ENCODE data around the gene POLR1D.

The POLR1D gene

GRCh38 chr13:27601803-27602202 is 19.9 kb upstream of the POLR1D start:
- no peak overlapping the region for H3K4me3 ChIP-seq
- TF ChIP-seq POLR2AphosphoS5 (IDR thresholded peaks at IDR 0.05; ENCODE audit: borderline replicate concordance, low read depth, low read length) (no peak), EZH2 (IDR thresholded peaks at IDR 0.05) (no peak), FOXP2 (optimal IDR thresholded peaks at IDR 0.05; ENCODE audit: control extremely low read depth, extremely low read length, insufficient read depth) (no peak)
- H3K9ac ChIP-seq (ENCODE audit: insufficient read length), result no peak overlapping the region
- no peak overlapping the region for H3K27ac ChIP-seq
- no peaks in the 10 kb centered on the region for H3K9me3 ChIP-seq (ENCODE audit: low read depth, low read length)
- no peak for DNase-seq (ENCODE audit: low read depth, low spot score)
- H3K36me3 ChIP-seq (ENCODE audit: insufficient read depth, low read length), result no peaks in the 10 kb centered on the region

GRCh38 chr13:27605099-27605498 is 16.6 kb upstream of the POLR1D start:
- TF ChIP-seq POLR2AphosphoS5 (IDR thresholded peaks at IDR 0.05; ENCODE audit: borderline replicate concordance, low read depth, low read length) (no peak), EZH2 (IDR thresholded peaks at IDR 0.05) (no peak), FOXP2 (optimal IDR thresholded peaks at IDR 0.05; ENCODE audit: control extremely low read depth, extremely low read length, insufficient read depth) (no peak)
- Histone ChIP-seq H3K27ac (no peak overlapping the region), H3K9ac (ENCODE audit: insufficient read length) (no peak overlapping the region), H3K36me3 (ENCODE audit: insufficient read depth, low read length) (no peaks in the 10 kb centered on the region), H3K9me3 (ENCODE audit: low read depth, low read length) (no peaks in the 10 kb centered on the region), H3K4me3 (no peak overlapping the region)
- DNase-seq (ENCODE audit: low read depth, low spot score), result no peak

DNA sequence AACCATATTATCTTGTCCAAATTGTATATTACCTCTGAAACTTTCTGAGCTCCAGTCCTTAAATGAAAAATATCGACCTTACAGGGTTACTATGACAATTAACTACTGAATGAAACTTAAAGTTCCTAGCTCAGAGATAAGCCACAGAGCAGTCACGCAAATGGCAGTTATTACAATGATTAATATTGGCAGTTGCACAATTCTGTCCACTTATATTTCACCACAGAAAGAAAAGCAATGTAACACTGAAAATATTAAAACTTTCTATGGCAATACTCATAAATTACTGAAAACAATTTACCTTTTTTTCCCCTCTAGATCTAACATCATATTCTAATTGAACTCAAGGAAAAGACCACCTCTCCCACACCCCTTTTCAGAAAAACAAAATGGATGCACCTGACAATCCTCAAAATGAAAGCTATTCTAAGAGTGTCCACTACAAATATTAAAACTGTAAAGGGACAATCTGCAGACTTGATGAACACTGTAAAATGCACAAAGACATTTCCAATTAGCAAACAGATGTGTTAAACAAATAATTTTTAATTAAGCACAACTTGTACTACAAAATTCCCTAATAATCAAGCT is 16.0 kb upstream of the POLR1D start:
- Histone ChIP-seq H3K4me3 (no peak overlapping the region), H3K36me3 (ENCODE audit: insufficient read depth, low read length) (no peaks in the 10 kb centered on the region), H3K27ac (no peak overlapping the region), H3K9ac (ENCODE audit: insufficient read length) (no peak overlapping the region), H3K9me3 (ENCODE audit: low read depth, low read length) (no peaks in the 10 kb centered on the region)
- TF ChIP-seq POLR2AphosphoS5 (IDR thresholded peaks at IDR 0.05; ENCODE audit: borderline replicate concordance, low read depth, low read length) (no peak), EZH2 (IDR thresholded peaks at IDR 0.05) (no peak), FOXP2 (optimal IDR thresholded peaks at IDR 0.05; ENCODE audit: control extremely low read depth, extremely low read length, insufficient read depth) (no peak)
- DNase-seq (ENCODE audit: low read depth, low spot score), result no peak

- no peak overlapping the region for H3K9ac ChIP-seq (ENCODE audit: insufficient read length)
- H3K4me3 ChIP-seq, result 0 out of 2 replicates have a peak overlapping the region, but pooled peaks have one; percentile 7
- no peak for DNase-seq (ENCODE audit: low read depth, low spot score)
- no peaks in the 10 kb centered on the region for H3K36me3 ChIP-seq (ENCODE audit: insufficient read depth, low read length)
- TF ChIP-seq POLR2AphosphoS5 (IDR thresholded peaks at IDR 0.05; ENCODE audit: borderline replicate concordance, low read depth, low read length) (no peak), EZH2 (IDR thresholded peaks at IDR 0.05) (no peak)
- no peak overlapping the region for H3K27ac ChIP-seq
- no peaks in the 10 kb centered on the region for H3K9me3 ChIP-seq (ENCODE audit: low read depth, low read length)
Measured at GRCh38 chr13:27607125-27607524, 14.6 kb upstream of the POLR1D start.

- H3K27ac ChIP-seq, result no peak overlapping the region
- DNase-seq (ENCODE audit: low read depth, low spot score), result no peak
- no peak overlapping the region for H3K9ac ChIP-seq (ENCODE audit: insufficient read length)
- H3K9me3 ChIP-seq (ENCODE audit: low read depth, low read length), result no peaks in the 10 kb centered on the region; the same call in 1 of the 2 replicates
- H3K4me3 ChIP-seq, result no peak overlapping the region
- no peaks in the 10 kb centered on the region for H3K36me3 ChIP-seq (ENCODE audit: insufficient read depth, low read length)
- no peak for TF ChIP-seq POLR2AphosphoS5 (IDR thresholded peaks at IDR 0.05; ENCODE audit: borderline replicate concordance, low read depth, low read length)
- no peak for TF ChIP-seq FOXP2 (optimal IDR thresholded peaks at IDR 0.05; ENCODE audit: control extremely low read depth, extremely low read length, insufficient read depth)
- no peak for TF ChIP-seq EZH2 (IDR thresholded peaks at IDR 0.05)
Measured at GRCh38 chr13:27613628-27614027, 8.1 kb upstream of the POLR1D start.

DNA sequence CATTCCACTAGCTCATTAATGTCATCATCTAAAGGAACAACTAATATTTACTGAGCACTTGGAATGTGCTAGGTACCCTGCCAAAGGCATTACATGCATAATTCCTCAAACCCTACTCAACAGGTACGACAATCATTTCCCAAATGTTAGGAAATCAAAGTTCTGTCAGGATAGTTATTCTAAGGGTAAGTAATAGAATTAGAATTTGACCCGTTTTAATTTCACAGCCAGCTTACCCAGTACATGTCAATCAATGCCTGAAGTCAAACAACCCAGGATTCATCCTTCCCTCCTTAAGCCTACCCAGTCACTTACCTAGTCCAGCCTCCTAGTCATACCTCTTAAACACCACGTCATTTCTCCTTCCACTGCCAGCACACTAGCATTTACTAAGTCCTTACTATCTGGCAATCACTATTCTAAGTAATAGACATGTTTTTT is 3.8 kb upstream of the POLR1D start:
- no peaks in the 10 kb centered on the region; the same call in 1 of the 2 replicates for H3K9me3 ChIP-seq (ENCODE audit: low read depth, low read length)
- DNase-seq (ENCODE audit: low read depth, low spot score), result no peak
- H3K4me3 ChIP-seq, result no peak overlapping the region
- H3K9ac ChIP-seq (ENCODE audit: insufficient read length), result no peak overlapping the region
- TF ChIP-seq POLR2AphosphoS5 (IDR thresholded peaks at IDR 0.05; ENCODE audit: borderline replicate concordance, low read depth, low read length), result no peak
- TF ChIP-seq EZH2 (IDR thresholded peaks at IDR 0.05), result no peak
- no peak for TF ChIP-seq FOXP2 (optimal IDR thresholded peaks at IDR 0.05; ENCODE audit: control extremely low read depth, extremely low read length, insufficient read depth)
- H3K36me3 ChIP-seq (ENCODE audit: insufficient read depth, low read length), result peaks cover 3% of the 10 kb centered on the region
- H3K27ac ChIP-seq, result no peak overlapping the region

GRCh38 chr13:27619093-27619727 is 2.5 kb upstream of the POLR1D start:
- H3K27ac ChIP-seq, result no peak overlapping the region
- peak overlapping the region; percentile 75 for H3K9ac ChIP-seq (ENCODE audit: insufficient read length)
- H3K4me3 ChIP-seq, result peak overlapping the region; percentile 95
- no peaks in the 10 kb centered on the region; the same call in 1 of the 2 replicates for H3K9me3 ChIP-seq (ENCODE audit: low read depth, low read length)
- TF ChIP-seq EZH2 (IDR thresholded peaks at IDR 0.05), result no peak
- TF ChIP-seq FOXP2 (optimal IDR thresholded peaks at IDR 0.05; ENCODE audit: control extremely low read depth, extremely low read length, insufficient read depth), result no peak
- no peak for TF ChIP-seq POLR2AphosphoS5 (IDR thresholded peaks at IDR 0.05; ENCODE audit: borderline replicate concordance, low read depth, low read length)
- DNase-seq (ENCODE audit: low read depth, low spot score), result no peak
- peaks cover 16% of the 10 kb centered on the region for H3K36me3 ChIP-seq (ENCODE audit: insufficient read depth, low read length)

DNA sequence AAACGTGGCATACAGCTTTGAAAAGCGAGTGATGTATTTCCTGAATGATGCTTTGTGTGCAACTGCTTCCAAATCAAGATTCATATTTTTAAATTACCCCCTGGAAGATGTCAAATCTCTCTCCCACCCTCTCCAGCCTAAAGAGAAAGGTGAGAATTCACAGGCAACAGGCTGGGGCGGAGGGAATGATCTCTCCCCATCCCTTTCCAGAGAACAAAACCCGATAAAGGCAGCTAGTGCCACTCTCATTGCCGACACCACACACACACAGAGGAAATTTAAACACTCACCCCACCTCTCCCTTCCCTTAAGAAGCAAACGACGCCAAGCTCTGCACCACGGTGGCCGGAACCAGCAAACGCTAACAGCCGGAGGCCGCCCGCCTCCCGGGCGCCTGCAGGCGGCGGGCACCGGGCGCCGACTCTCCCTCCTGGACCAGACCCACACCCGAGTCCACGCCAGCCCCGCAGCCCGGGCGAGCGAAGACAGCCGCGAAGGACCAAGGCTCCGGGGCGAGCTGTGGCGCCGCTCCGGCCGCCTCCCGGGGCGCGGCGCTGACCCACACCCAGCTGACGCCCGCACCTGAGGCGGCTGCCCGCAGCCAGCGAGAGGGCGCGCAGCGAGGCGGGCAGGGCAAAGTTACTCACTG is 1.8 kb upstream of the POLR1D start:
- Histone ChIP-seq H3K9me3 (ENCODE audit: low read depth, low read length) (no peaks in the 10 kb centered on the region), H3K27ac (no peak overlapping the region), H3K36me3 (ENCODE audit: insufficient read depth, low read length) (peaks cover 21% of the 10 kb centered on the region), H3K9ac (ENCODE audit: insufficient read length) (peak overlapping the region; percentile 75), H3K4me3 (peak overlapping the region; percentile 95)
- TF ChIP-seq EZH2 (IDR thresholded peaks at IDR 0.05), result no peak
- no peak for TF ChIP-seq POLR2AphosphoS5 (IDR thresholded peaks at IDR 0.05; ENCODE audit: borderline replicate concordance, low read depth, low read length)
- TF ChIP-seq FOXP2 (optimal IDR thresholded peaks at IDR 0.05; ENCODE audit: control extremely low read depth, extremely low read length, insufficient read depth), result no peak
- no peak for DNase-seq (ENCODE audit: low read depth, low spot score)

Measured in SK-N-MC (cell line).